NCI-H69 (cell line): ENCODE data around the gene FBXO8.

Experiments
- DNase-seq: peaks from one replicate; lab custom pipeline; 2025; lab: John Stamatoyannopoulos, UW

FBXO8 gene

GRCh38 chr4:174245714-174246113, 37.8 kb downstream of the FBXO8 start:
- no peak for DNase-seq

- DNase-seq = no peak
These were observed 39.0 kb downstream of the FBXO8 start for GRCh38 chr4:174244441-174244840.

- DNase-seq = no peak
These were observed 42.3 kb downstream of the FBXO8 start for GRCh38 chr4:174241162-174241561.

- DNase-seq = no peak
These were observed 47.1 kb downstream of the FBXO8 start for GRCh38 chr4:174236359-174236758.

GRCh38 chr4:174230680-174231079, 52.8 kb downstream of the FBXO8 start:
- no peak for DNase-seq

- DNase-seq = no peak
These were observed 53.3 kb downstream of the FBXO8 start for GRCh38 chr4:174230148-174230547.

- DNase-seq = peak; percentile 5
These were observed 54.5 kb downstream of the FBXO8 start for GRCh38 chr4:174228988-174229387.

GRCh38 chr4:174225349-174226049, 58.0 kb downstream of the FBXO8 start:
- DNase-seq = no peak

- no peak for DNase-seq
These were observed 58.9 kb downstream of the FBXO8 start for GRCh38 chr4:174224550-174224949.

- DNase-seq = peak; percentile 46
These were observed 61.1 kb downstream of the FBXO8 start for GRCh38 chr4:174222266-174222872.

GRCh38 chr4:174218127-174218790, 65.2 kb downstream of the FBXO8 start:
- DNase-seq = no peak

GRCh38 chr4:174217273-174218126, 66.0 kb downstream of the FBXO8 start:
- DNase-seq = no peak

- no peak for DNase-seq
These were observed 66.6 kb downstream of the FBXO8 start for GRCh38 chr4:174216799-174217272.

GRCh38 chr4:174215961-174216680, 67.3 kb downstream of the FBXO8 start:
- DNase-seq = no peak

- no peak for DNase-seq
These were observed 68.4 kb downstream of the FBXO8 start for GRCh38 chr4:174215057-174215456.

GRCh38 chr4:174214101-174214878, 69.2 kb downstream of the FBXO8 start:
- DNase-seq = no peak

- DNase-seq = no peak
These were observed 69.8 kb downstream of the FBXO8 start for GRCh38 chr4:174213731-174214100.

- no peak for DNase-seq
These were observed 71.4 kb downstream of the FBXO8 start for GRCh38 chr4:174212061-174212460.

GRCh38 chr4:174211622-174212044, 71.8 kb downstream of the FBXO8 start:
- no peak for DNase-seq

GRCh38 chr4:174210952-174211490, 72.4 kb downstream of the FBXO8 start:
- DNase-seq = no peak
